Muscle of leg (tissue), 11 donors: ENCODE results near the gene ZNF19. TPM values are rescaled to one million over a fixed set of nuclear protein-coding genes. Genes with fewer than 3 reads are reported as not detected.

Experiments used
- DNase-seq: peaks from one replicate; pipeline ENCODE4 v3.0.0; 2013
- H3K27ac ChIP-seq: one replicate; pipeline ENCODE4 v1.5.1; 2013; ENCODE audit warnings: mild to moderate bottlenecking, low read length, control low read depth
- H3K27me3 ChIP-seq: one replicate; pipeline ENCODE4 v1.6.1; 2013; ENCODE audit warnings: low read length; ENCODE audit not compliant: control insufficient read depth, insufficient read depth
- H3K36me3 ChIP-seq: one replicate; pipeline ENCODE4 v1.6.1; 2013; ENCODE audit warnings: low read length; ENCODE audit not compliant: control insufficient read depth, insufficient read depth
- H3K4me1 ChIP-seq: one replicate; pipeline ENCODE4 v1.6.1; 2013; ENCODE audit warnings: low read length; ENCODE audit not compliant: control insufficient read depth, insufficient read depth
- H3K4me3 ChIP-seq: one replicate; pipeline ENCODE4 v1.5.1; 2013; ENCODE audit warnings: low read length, control low read depth
- H3K9me3 ChIP-seq: replicated peaks from 2 replicates; pipeline ENCODE4 v1.6.1; 2013; ENCODE audit warnings: low read depth, low read length; ENCODE audit not compliant: control insufficient read depth
- WGBS: methylation state at CpG from one replicate; pipeline ENCODE4 v1.1.5; 2013; ENCODE audit warnings: missing lambda C conversion rate; ENCODE audit not compliant: insufficient coverage; 5-methylcytosine and 5-hydroxymethylcytosine counted together
- polyA plus RNA-seq, 8 donors: library from polyadenylated mRNA; unstranded; fragments of 120-200 nt; gene quantifications; one replicate each; pipeline versions ENCODE4 v1.2.1 to v1.2.3, GENCODE V29; 2013; ENCODE audit warnings: inconsistent platforms in 1 of 8, low replicate concordance in 1 of 8; ENCODE audit not compliant: insufficient read length in 8 of 8, insufficient read depth in 1 of 8
- total RNA-seq: library from RNA; stranded (reverse); fragments of 120-200 nt; gene quantifications from one replicate; pipeline ENCODE4 v1.2.4, GENCODE V29; 2013

The ZNF19 gene
- total and polyA plus RNA-seq, 9 donors, result 1.4 to 3.8 (median 2.4) TPM

DNA sequence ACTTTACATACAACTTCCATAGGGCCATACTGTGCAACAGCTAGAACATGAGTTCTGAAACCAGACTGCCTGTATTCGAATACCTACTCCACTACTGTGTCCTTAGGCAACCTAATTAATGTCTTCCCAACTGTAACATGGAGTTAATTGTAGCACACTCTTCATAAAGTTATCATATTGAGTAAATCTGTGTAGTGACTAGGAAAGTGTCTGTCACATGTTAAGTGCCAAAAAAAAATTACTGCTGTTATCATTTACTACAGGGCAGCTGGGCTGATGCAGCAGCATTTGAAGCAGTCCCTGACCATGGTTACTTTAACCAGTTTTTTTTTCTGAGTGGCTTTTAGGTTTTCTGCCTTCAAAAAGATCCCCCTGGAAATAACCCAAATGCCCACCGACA is 16.2 kb downstream of the ZNF19 start:
- H3K4me1 ChIP-seq, result no peaks in the 10 kb centered on the region
- no peaks in the 10 kb centered on the region for H3K27me3 ChIP-seq
- H3K36me3 ChIP-seq, result peaks cover 26% of the 10 kb centered on the region
- no peak for DNase-seq
- H3K4me3 ChIP-seq, result no peak overlapping the region
- no CpG with 5 or more reads among the region's 2 CpGs for WGBS
- no peaks in the 10 kb centered on the region for H3K9me3 ChIP-seq
- H3K27ac ChIP-seq, result no peak overlapping the region

DNA sequence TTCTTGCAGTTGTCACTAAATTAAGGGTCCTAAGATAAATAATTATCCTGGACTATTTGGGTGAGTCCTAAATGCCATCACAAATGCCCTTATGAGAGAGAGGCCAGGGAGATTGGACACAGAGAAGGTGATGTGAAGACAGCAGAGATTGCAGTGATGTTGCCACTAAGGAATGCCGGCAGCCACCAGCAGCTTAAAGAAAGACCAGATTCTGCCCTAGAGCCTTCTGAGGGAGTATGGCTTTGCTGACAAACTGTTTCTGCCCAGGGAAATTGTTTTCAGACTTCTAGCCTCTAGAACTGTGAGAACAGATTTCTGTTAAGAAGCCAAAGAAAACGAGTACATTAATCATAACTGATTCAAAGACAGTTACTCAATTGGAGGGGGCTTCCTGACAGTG is 17.1 kb downstream of the ZNF19 start:
- no peaks in the 10 kb centered on the region for H3K27me3 ChIP-seq
- H3K4me1 ChIP-seq, result no peaks in the 10 kb centered on the region
- no peak overlapping the region for H3K27ac ChIP-seq
- H3K9me3 ChIP-seq, result no peaks in the 10 kb centered on the region
- DNase-seq, result no peak
- H3K36me3 ChIP-seq, result peaks cover 18% of the 10 kb centered on the region
- 100% methylated on average over 1 of the region's 2 CpGs for WGBS
- no peak overlapping the region for H3K4me3 ChIP-seq

DNA sequence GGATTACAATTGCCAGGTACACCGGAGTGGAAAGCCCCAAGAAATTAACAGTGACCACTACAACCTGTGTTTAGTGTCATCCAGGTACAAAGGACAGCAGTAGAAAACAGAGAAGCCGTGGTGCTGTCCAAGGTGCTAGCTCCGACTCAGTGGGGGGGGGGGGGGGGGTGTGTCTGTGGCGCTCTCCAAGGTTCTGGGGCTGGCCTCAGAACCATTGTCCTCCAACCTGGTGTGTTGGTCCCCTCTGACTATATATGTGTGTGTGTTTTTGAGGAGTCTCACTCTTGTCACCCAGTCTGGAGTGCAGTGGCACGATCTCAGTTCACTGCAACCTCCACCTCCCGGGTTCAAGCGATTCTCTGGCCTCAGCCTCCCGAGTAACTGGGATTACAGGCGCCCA is 21.3 kb downstream of the ZNF19 start:
- H3K27me3 ChIP-seq, result no peaks in the 10 kb centered on the region
- no peaks in the 10 kb centered on the region for H3K36me3 ChIP-seq
- no peak overlapping the region for H3K27ac ChIP-seq
- no peaks in the 10 kb centered on the region for H3K4me1 ChIP-seq
- peak; percentile 60 for DNase-seq
- no peaks in the 10 kb centered on the region for H3K9me3 ChIP-seq
- no peak overlapping the region for H3K4me3 ChIP-seq
- no CpG with 5 or more reads among the region's 9 CpGs for WGBS

DNA sequence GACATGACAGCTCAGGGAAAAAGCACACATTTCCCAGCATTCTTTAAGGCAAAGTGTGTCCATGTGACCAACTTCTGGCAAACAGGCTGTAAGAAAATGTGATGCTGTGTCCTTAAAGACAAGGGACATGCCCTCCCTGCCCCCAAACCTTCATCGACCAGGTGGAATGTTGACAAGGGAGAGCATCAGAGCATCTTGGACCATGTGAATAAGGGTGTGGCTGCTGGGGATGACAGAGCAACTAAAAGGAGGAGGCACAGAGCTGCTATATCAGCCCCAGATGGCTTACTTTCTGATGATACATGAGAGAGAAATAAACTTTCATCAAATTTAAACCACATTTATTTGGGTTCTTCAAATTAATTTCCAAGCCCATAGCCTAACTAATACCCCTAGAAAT is 24.9 kb downstream of the ZNF19 start:
- Histone ChIP-seq H3K9me3 (no peaks in the 10 kb centered on the region), H3K27ac (no peak overlapping the region), H3K4me3 (no peak overlapping the region), H3K4me1 (peaks cover 5% of the 10 kb centered on the region), H3K27me3 (no peaks in the 10 kb centered on the region), H3K36me3 (no peaks in the 10 kb centered on the region)
- no peak for DNase-seq
- no CpG with 5 or more reads among the region's 1 CpG for WGBS

DNA sequence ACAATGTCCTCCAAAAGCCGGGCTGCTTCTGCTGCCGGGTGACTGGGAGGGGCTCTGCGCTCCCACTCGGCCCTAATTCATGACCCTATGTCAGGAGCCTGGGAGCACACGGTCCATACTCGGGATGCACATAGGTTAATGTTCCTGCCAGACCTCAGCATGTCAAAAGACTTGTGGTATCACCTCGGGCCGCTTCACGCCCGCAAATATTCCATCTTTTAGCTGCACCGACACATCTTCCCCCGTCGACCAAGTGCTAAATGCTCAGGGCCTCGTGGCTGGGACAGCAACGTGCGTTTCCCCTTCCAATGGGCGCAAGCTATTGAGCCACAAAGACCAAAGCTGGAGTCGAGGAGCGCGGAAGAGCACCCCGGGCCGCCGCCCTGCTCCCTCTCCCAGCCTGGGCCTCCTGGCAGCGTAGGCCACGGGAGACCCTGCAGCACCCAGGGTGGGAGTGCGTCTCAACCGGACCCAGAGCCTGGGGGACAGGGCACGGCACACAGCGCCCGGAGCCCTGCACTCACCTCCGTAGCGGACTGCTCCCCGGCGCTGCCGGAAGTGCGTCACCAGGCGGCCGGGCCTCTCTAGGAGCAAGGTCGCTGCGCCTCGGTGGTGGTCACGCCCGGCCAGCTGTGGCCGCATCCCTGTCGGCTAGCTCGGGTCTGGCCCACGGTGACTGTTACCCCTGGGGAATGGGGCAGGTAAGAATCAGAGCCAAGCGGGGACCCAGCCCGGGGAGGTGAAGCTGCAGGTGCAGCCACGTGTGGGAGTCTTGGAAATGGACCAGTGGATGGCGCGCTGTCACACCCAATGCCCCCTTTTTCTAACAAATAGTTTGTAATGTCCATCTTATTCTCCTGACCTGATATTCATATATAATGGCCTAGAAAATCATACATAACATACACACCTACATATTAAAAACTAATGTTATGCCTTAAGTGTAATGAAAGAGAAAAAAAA is 27.2 kb downstream of the ZNF19 start, which contains the start of gene ZNF23:
ZNF23 (minus strand) TSS at position 562 of the 963 bp plus-strand sequence. CDS start 5,451 bp downstream, outside the sequence.
- H3K4me1 ChIP-seq, result peaks cover 5% of the 10 kb centered on the region
- peak within 1 kb of the TSS; percentile 99 for H3K4me3 ChIP-seq
- no peaks in the 10 kb centered on the region for H3K9me3 ChIP-seq
- 0% methylated on average over 39 of the region's 52 CpGs for WGBS
- peak; percentile 87 for DNase-seq
- H3K27ac ChIP-seq, result peak within 1 kb of the TSS; percentile 85
- H3K27me3 ChIP-seq, result no peaks in the 10 kb centered on the region
- H3K36me3 ChIP-seq, result no peaks in the 10 kb centered on the region

DNA sequence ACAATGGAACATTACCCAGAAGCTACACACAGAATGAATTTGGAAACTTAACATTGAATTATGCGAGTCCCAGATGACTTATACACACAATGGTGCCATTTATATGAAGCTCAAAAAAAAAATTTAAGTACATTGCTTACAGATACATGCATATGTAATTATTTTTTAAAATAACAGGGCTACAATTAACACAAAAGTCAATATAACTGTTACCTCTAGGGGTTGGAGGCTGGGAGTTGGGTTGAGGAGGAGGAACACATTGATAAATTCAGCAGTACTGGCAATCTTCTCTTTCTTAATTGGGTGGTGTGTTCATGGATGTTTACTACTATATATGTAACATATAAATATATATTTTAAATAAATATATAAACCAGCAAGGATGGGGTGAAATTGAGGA is 28.2 kb downstream of the ZNF19 start:
- no peaks in the 10 kb centered on the region for H3K27me3 ChIP-seq
- H3K27ac ChIP-seq, result no peak overlapping the region
- DNase-seq, result no peak
- peak overlapping the region; percentile 99 for H3K4me3 ChIP-seq
- peaks cover 10% of the 10 kb centered on the region for H3K36me3 ChIP-seq
- H3K4me1 ChIP-seq, result peaks cover 5% of the 10 kb centered on the region
- H3K9me3 ChIP-seq, result no peaks in the 10 kb centered on the region
- WGBS, result no CpG with 5 or more reads among the region's 1 CpG

DNA sequence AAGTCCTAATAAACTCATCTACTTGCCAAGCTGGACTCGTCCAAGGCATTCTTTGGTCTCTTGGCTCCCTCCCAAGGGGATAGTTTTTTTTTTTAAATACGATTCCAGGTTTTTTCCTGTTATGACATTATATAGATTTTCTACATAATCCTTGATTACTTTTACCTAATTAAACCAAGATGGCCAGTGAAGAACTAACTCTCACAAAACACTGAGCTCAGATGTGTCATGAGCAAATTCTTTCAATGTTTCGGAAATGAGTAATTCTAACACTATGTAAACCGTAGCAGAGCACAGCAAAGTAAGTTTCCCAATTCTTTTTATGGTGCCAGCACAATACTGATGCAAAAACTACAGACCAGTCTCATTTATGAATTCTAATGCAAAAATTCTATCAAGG is 28.9 kb downstream of the ZNF19 start:
- Histone ChIP-seq H3K27ac (no peak overlapping the region), H3K36me3 (peaks cover 16% of the 10 kb centered on the region), H3K9me3 (no peaks in the 10 kb centered on the region), H3K4me1 (peaks cover 5% of the 10 kb centered on the region), H3K27me3 (no peaks in the 10 kb centered on the region), H3K4me3 (no peak overlapping the region)
- 100% methylated on average over 1 of the region's 4 CpGs for WGBS
- no peak for DNase-seq

DNA sequence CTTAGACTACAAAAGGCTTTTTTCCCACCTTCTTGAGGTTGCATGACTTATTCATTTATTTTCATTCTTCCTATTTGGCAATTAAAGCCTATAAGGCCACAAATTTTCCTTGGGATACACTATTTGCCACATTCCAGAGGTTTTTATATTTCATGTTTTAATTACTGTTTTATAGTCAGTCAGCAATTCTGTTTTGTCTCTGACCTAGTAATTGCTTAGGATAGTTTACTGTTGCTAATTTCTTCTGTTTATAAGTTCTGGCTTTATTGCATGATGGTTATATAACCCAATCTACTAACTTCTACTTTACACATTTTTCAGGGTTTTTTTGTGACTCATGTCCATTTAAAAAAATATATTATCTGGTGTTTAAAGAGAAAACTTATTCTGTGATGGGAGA is 29.6 kb downstream of the ZNF19 start:
- Histone ChIP-seq H3K4me3 (no peak overlapping the region), H3K27me3 (no peaks in the 10 kb centered on the region), H3K27ac (no peak overlapping the region), H3K9me3 (no peaks in the 10 kb centered on the region), H3K36me3 (peaks cover 22% of the 10 kb centered on the region), H3K4me1 (peaks cover 5% of the 10 kb centered on the region)
- no peak for DNase-seq

DNA sequence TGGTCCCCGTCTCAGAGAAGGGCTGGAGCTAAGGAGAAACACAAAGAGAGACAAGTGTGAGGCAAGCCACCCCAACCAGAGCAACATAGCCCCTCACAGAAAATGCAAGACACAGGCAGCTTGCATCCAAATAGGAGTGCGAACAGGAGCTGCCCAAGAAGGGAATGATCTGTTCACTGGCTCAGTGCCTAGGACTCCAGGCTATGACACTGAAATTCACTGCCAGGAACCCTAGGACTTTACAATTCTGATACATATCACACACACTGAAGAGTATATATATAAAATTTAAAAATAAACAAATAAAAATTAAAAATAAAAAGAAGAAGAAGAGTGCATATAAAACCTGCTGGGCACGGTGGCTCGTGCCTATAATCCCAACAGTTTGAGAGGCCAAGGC is 32.3 kb downstream of the ZNF19 start:
- WGBS, result 100% methylated on average over 1 of the region's 4 CpGs
- H3K4me3 ChIP-seq, result no peak overlapping the region
- peaks cover 8% of the 10 kb centered on the region for H3K9me3 ChIP-seq
- peaks cover 5% of the 10 kb centered on the region for H3K4me1 ChIP-seq
- H3K27me3 ChIP-seq, result no peaks in the 10 kb centered on the region
- no peak overlapping the region for H3K27ac ChIP-seq
- peaks cover 40% of the 10 kb centered on the region for H3K36me3 ChIP-seq
- no peak for DNase-seq

DNA sequence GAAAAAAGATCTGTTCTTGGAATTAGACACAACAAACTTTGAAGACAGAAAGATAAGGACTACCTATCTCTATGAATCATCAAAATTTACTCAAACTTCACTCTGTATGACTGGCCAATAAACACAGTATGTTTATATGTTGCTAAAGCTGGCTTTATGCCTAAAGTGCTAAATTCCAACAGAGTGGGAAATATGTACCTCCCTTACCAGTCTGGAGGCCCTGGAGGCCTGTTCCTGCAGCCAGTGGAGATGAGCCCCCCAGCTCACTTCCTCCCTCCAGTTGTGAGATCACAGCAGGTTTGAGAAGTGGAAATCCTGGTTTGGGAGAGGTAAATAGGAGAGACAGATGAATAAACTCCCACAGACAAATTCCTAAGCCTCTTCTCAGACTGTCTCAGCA is 36.1 kb downstream of the ZNF19 start:
- no peak overlapping the region for H3K27ac ChIP-seq
- H3K4me3 ChIP-seq, result no peak overlapping the region
- H3K27me3 ChIP-seq, result no peaks in the 10 kb centered on the region
- peaks cover 69% of the 10 kb centered on the region for H3K36me3 ChIP-seq
- no peak for DNase-seq
- peaks cover 38% of the 10 kb centered on the region for H3K9me3 ChIP-seq
- H3K4me1 ChIP-seq, result no peaks in the 10 kb centered on the region
